ENCODE results near the gene RALGDS. TPM values are rescaled to one million over a fixed set of nuclear protein-coding genes. Genes with fewer than 3 reads are reported as not detected.

Gene RALGDS
- total and polyA plus RNA-seq, 2 of the 13 experiments (the other 11 are each of a cell fraction or from before 2014, with no cell fraction given) = 12.9 to 25.5 TPM

DNA sequence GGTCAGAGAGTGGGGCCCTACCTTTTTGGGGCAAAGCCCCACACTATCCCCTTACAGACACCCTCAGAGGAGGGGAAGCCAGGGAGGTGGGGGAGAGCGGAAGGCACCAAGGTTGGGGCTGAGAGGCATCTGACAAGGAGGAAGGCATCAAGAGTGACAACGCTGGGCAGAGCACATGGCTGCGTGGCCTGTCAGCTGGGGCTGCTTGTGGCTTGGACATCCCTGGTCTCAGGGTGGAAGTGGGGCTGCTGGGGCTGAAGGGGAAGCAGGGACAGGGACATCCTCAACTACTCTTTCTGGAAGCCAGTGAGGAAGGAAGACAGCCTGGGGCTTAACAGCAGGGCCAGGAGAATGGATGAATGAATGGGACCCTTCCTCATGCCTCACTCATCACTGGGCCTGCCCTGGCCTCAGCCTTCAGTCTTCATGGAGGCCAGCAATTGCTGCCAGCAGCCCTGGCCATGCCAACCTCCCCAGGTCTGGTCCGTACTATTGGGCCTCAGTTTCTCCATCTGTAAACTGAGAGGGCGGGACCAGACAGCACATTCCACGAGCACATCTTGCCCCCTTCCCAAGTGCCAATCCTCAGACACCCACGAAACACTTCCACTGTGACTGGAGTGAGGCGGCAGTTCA, 993 bp upstream of the RALGDS start:
- DNase-seq (ENCODE audit: low spot score) (no peak), FAIRE-seq (no peak), ATAC-seq (no peak)
- Histone ChIP-seq H4K20me1 (ENCODE audit: insufficient read depth, low read length) (peaks cover 9% of the 10 kb centered on the region; the same call in 1 of the 2 replicates), H3K4me1 (ENCODE audit: insufficient read depth, low read length) (peaks cover 47% of the 10 kb centered on the region), H3K79me2 (ENCODE audit: insufficient read depth, low read length) (no peaks in the 10 kb centered on the region), H3K4me2 (ENCODE audit: low read depth, low read length) (peak overlapping the region; percentile 85), H3K4me3 (replicated peaks in 1 of 3; ENCODE audit: insufficient read depth in 1 of 3, low read depth in 2 of 3, low read length in 3 of 3) (no peak overlapping the region), H3K27me3 (ENCODE audit: control insufficient read depth in 1 of 2, insufficient read depth in 2 of 2, low read length in 2 of 2) (no peaks in the 10 kb centered on the region), H3K9ac (ENCODE audit: insufficient read depth, low read depth, low read length) (peak overlapping the region; percentile 55; the same call in 1 of the 2 replicates), H3K9me3 (ENCODE audit: low read length) (no peaks in the 10 kb centered on the region), H3K27ac (ENCODE audit: extremely low read length, insufficient read depth, low read length) (no peak overlapping the region), H3K36me3 (replicated peaks in 1 of 2; ENCODE audit: control insufficient read depth in 1 of 2, insufficient read depth in 2 of 2, low read length in 2 of 2) (no peaks in the 10 kb centered on the region; a peak in 1 of 5 replicates), H2AFZ (ENCODE audit: low read length) (no peak overlapping the region)
- 0 out of 2 replicates have a peak, but pooled peaks have one; percentile 1 for TF ChIP-seq MEF2D (CRISPR knock-in tag; IDR thresholded peaks at IDR 0.05)
- no peak for TF ChIP-seq TEAD2 (CRISPR knock-in tag; IDR thresholded peaks at IDR 0.05)
- intact Hi-C loops (cut with micrococcal nuclease; ENCODE audit: unreplicated experiment) = no loop called here
- in situ Hi-C loops (cut with HindIII; ENCODE audit: extremely low pct_ligation_motif_present, low pct_unique_long_range_greater_than_20kb) = no loop called here
- no TSS peak for BruUV-seq (replicated peaks)
- POLR2A ChIA-PET = interaction anchor here (0.8 to 1.4 kb wide), 3 partner anchors 12 to 92 kb away, joined by 4 to 5 read pairs (median 5); partner anchors contain the start of gene GTF3C5
- CTCF ChIA-PET (ENCODE audit: low intra/inter-chr PET ratio, low total read pairs) = no interaction called here
- 80% methylated on average over 4 of the region's 8 CpGs for WGBS (ENCODE audit: low lambda C conversion rate)

GRCh38 chr9:133120501-133121197, 391 bp downstream of the RALGDS start:
- Histone ChIP-seq H3K4me1 (ENCODE audit: insufficient read depth, low read length) (peaks cover 47% of the 10 kb centered on the region), H4K20me1 (ENCODE audit: insufficient read depth, low read length) (peaks cover 9% of the 10 kb centered on the region; the same call in 1 of the 2 replicates), H3K79me2 (ENCODE audit: insufficient read depth, low read length) (no peaks in the 10 kb centered on the region), H3K36me3 (replicated peaks in 1 of 2; ENCODE audit: control insufficient read depth in 1 of 2, insufficient read depth in 2 of 2, low read length in 2 of 2) (no peaks in the 10 kb centered on the region; a peak in 1 of 5 replicates), H3K27ac (ENCODE audit: extremely low read length, insufficient read depth, low read length) (peak overlapping the region; percentile 61), H3K27me3 (ENCODE audit: control insufficient read depth in 1 of 2, insufficient read depth in 2 of 2, low read length in 2 of 2) (no peaks in the 10 kb centered on the region), H2AFZ (ENCODE audit: low read length) (no peak overlapping the region), H3K4me3 (replicated peaks in 1 of 3; ENCODE audit: insufficient read depth in 1 of 3, low read depth in 2 of 3, low read length in 3 of 3) (peak overlapping the region; percentile 67 to 83 (median 81)), H3K9me3 (ENCODE audit: low read length) (no peaks in the 10 kb centered on the region), H3K9ac (ENCODE audit: insufficient read depth, low read depth, low read length) (peak overlapping the region; percentile 82), H3K4me2 (ENCODE audit: low read depth, low read length) (peak overlapping the region; percentile 98)
- no peak for DNase-seq (ENCODE audit: low spot score)
- POLR2A ChIA-PET = interaction anchor here (1.2 kb wide), 1 partner anchor 28 kb away, joined by 4 read pairs; no protein-coding TSS in a partner anchor
- no peak for FAIRE-seq
- peak; percentile 27 for ATAC-seq
- 0% methylated on average over 5 of the region's 66 CpGs for WGBS (ENCODE audit: low lambda C conversion rate)
- in situ Hi-C loops (cut with HindIII; ENCODE audit: extremely low pct_ligation_motif_present, low pct_unique_long_range_greater_than_20kb) = no loop called here
- BruUV-seq (replicated peaks) = no TSS peak
- CTCF ChIA-PET (ENCODE audit: low intra/inter-chr PET ratio, low total read pairs) = no interaction called here
- intact Hi-C loops (cut with micrococcal nuclease; ENCODE audit: unreplicated experiment) = no loop called here
- TF ChIP-seq ZNF138 (CRISPR knock-in tag; IDR thresholded peaks at IDR 0.05; ENCODE audit: low read depth) (0 out of 2 replicates have a peak, but pooled peaks have one; percentile 25), FOXA3 (CRISPR knock-in tag; IDR thresholded peaks at IDR 0.05) (peak; percentile 47; the same call in 1 of the 2 replicates), ZNF772 (CRISPR knock-in tag; IDR thresholded peaks at IDR 0.05) (peak; percentile 31; the same call in 1 of the 2 replicates), ZBTB33 (CRISPR knock-in tag; IDR thresholded peaks at IDR 0.05) (no peak), YEATS4 (CRISPR knock-in tag; IDR thresholded peaks at IDR 0.05; ENCODE audit: borderline replicate concordance) (peak; percentile 56; the same call in 1 of the 2 replicates), IKZF1 (IDR thresholded peaks at IDR 0.05) (no peak), UBTF (CRISPR knock-in tag; IDR thresholded peaks at IDR 0.05) (peak; percentile 55; the same call in 1 of the 2 replicates), STAG1 (CRISPR knock-in tag; IDR thresholded peaks at IDR 0.05) (0 out of 2 replicates have a peak, but pooled peaks have one; percentile 3), HOXA3 (CRISPR knock-in tag; IDR thresholded peaks at IDR 0.05) (peak; percentile 43), LBX2 (CRISPR knock-in tag; IDR thresholded peaks at IDR 0.05; ENCODE audit: borderline replicate concordance) (no peak)
